NB4 (cell line): ENCODE measurements around the gene MKX.

Source experiments
- CTCF ChIP-seq: IDR thresholded peaks from one replicate; pipeline ENCODE4 v1.5.1; 2012; ENCODE audit warnings: low read depth, low read length
- MYC ChIP-seq: IDR thresholded peaks from 2 replicates; pipeline ENCODE4 v1.6.1; 2011; ENCODE audit warnings: low read depth, low read length
- POLR2A ChIP-seq: IDR thresholded peaks from 2 replicates; pipeline ENCODE4 v1.6.1; 2011; ENCODE audit warnings: mild to moderate bottlenecking; ENCODE audit not compliant: insufficient read length; ENCODE audit errors: extremely low read depth

GRCh38 chr10:27673065-27673464 is 72.6 kb downstream of the MKX start:
- TF ChIP-seq CTCF (no peak), MYC (no peak), POLR2A (no peak)
